ENCODE data around the gene IFIT3. TPM values are rescaled to one million over a fixed set of nuclear protein-coding genes. Genes with fewer than 3 reads are reported as not detected.

Gene IFIT3
- total and polyA plus RNA-seq, 2 of the 8 experiments (the other 6 are each of a cell fraction or from before 2014, with no cell fraction given) = 0.12 to 0.84 TPM

- TF ChIP-seq CHD7 (IDR thresholded peaks at IDR 0.05; ENCODE audit: insufficient replicate concordance, low read length) (no peak), ZNF274 (IDR thresholded peaks at IDR 0.05; ENCODE audit: borderline replicate concordance, extremely low read depth, low read length) (no peak), ATF3 (IDR thresholded peaks at IDR 0.05; ENCODE audit: insufficient read depth, low read depth, low read length) (no peak), TAF7 (optimal IDR thresholded peaks at IDR 0.05; ENCODE audit: borderline replicate concordance, low read depth, low read length) (no peak), SUZ12 (IDR thresholded peaks at IDR 0.05; ENCODE audit: low read length) (no peak)
Observed at GRCh38 chr10:89327803-89328441, at the start of gene IFIT3 (continued).
